SK-N-MC (cell line): Measurements from ENCODE around the gene MESD.

Experiments used
- EZH2 ChIP-seq: fragments of 200-600 bp; sonication (generic); IDR thresholded peaks from one replicate; pipeline ENCODE4 v1.6.1; 2017; ENCODE audit warnings: antibody characterized with exemption
- POLR2AphosphoS5 ChIP-seq: IDR thresholded peaks from 2 replicates; pipeline ENCODE4 v1.6.1; 2012; ENCODE audit warnings: mild to moderate bottlenecking, low read depth, low read length, borderline replicate concordance

- TF ChIP-seq EZH2 = no peak
- no peak for TF ChIP-seq POLR2AphosphoS5
These were observed 23.8 kb upstream of the MESD start for GRCh38 chr15:81013396-81013929.
